A549 (cell line): ENCODE measurements around the gene TMCO2.

Experiments
- CEBPB ChIP-seq, 2 experiments: fragments of >200 bp in 1 of 2; sonication (Bioruptor Twin) in 1 of 2; formaldehyde crosslinking in 1 of 2; IDR thresholded peaks; 2 replicates each; pipeline ENCODE4 v1.6.1; 2012 to 2016
- CHD2 ChIP-seq: fragments of 150-350 bp; IDR thresholded peaks from 2 replicates; pipeline ENCODE4 v1.6.1; 2014; ENCODE audit warnings: low read length; ENCODE audit not compliant: partially characterized antibody
- CTCF ChIP-seq: fragments of >200 bp; sonication (Bioruptor Twin); formaldehyde crosslinking; IDR thresholded peaks from 3 replicates; pipeline ENCODE4 v1.5.1; 2016
- ELK1 ChIP-seq: fragments of 150-350 bp; IDR thresholded peaks from 2 replicates; pipeline ENCODE4 v1.6.1; 2014; ENCODE audit warnings: low read depth, mild to moderate bottlenecking, low read length
- KDM1A ChIP-seq: fragments of 200-600 bp; sonication (generic); IDR thresholded peaks from 2 replicates; pipeline ENCODE4 v1.6.1; 2016; ENCODE audit warnings: low read depth, mild to moderate bottlenecking
- MAFK ChIP-seq: fragments of 450-650 bp; IDR thresholded peaks from 2 replicates; pipeline ENCODE4 v1.6.1; 2014; ENCODE audit not compliant: partially characterized antibody
- POLR2A ChIP-seq: IDR thresholded peaks from 2 replicates; pipeline ENCODE4 v1.6.1; 2012; ENCODE audit warnings: mild to moderate bottlenecking, low read length
- RAD21 ChIP-seq, 2 experiments: fragments of >200 bp in 1 of 2; sonication (Bioruptor Twin) in 1 of 2; formaldehyde crosslinking in 1 of 2; IDR thresholded peaks in 1 of 2; conservative IDR thresholded peaks in 1 of 2; 2 replicates in 1 of 2; 3 replicates in 1 of 2; pipeline ENCODE4 v1.6.1; 2012 to 2018; ENCODE audit warnings: inconsistent platforms in 1 of 2

GRCh38 chr1:40257688-40258444 lies 10.1 kb downstream of the TMCO2 start, which contains the start of gene ZMPSTE24:
- TF ChIP-seq KDM1A = no peak
- peak; percentile 71 for TF ChIP-seq POLR2A
- no peak for TF ChIP-seq CTCF
- no peak for TF ChIP-seq RAD21 (conservative IDR thresholded peaks at IDR 0.05 in 1 of 2, IDR thresholded peaks at IDR 0.05 in 1 of 2)
- TF ChIP-seq MAFK = no peak
- no peak for TF ChIP-seq CHD2
- 0 out of 4 replicates have a peak, but pooled peaks of 1 of the 2 experiments have one; percentile 7 for TF ChIP-seq CEBPB (IDR thresholded peaks at IDR 0.05)
- no peak for TF ChIP-seq ELK1
